SU-DHL-6 (cell line): ENCODE results near the gene DAZAP2.

Experiments used
- H2AFZ ChIP-seq: fragments of 200-600 bp; sonication (generic); 2 replicates; pipeline ENCODE4 v1.6.1; 2014; ENCODE audit warnings: low read depth, mild to moderate bottlenecking, moderate library complexity, mixed read lengths, antibody characterized with exemption, low read length; ENCODE audit not compliant: severe bottlenecking
- H3F3A ChIP-seq: fragments of 200-600 bp; shearing (Covaris generic); 2 replicates; pipeline ENCODE4 v1.6.0; 2016; ENCODE audit warnings: antibody characterized with exemption, mild to moderate bottlenecking; ENCODE audit not compliant: insufficient read depth
- H3K27ac ChIP-seq: fragments of 200-600 bp; sonication (generic); 2 replicates; pipeline ENCODE4 v1.5.1; 2016; ENCODE audit warnings: low read depth, mild to moderate bottlenecking, low read length, moderate library complexity, mixed read lengths
- H3K27me3 ChIP-seq: fragments of 200-600 bp; sonication (generic), shearing (Covaris generic); 2 replicates; pipeline ENCODE4 v1.6.0; 2014; ENCODE audit warnings: mild to moderate bottlenecking, low read length
- H3K36me3 ChIP-seq: fragments of 200-600 bp; sonication (generic); 2 replicates; pipeline ENCODE4 v1.6.1; 2014; ENCODE audit warnings: mild to moderate bottlenecking, low read length, mixed read lengths
- H3K4me2 ChIP-seq: fragments of 300-600, 200-600 bp; shearing (Covaris generic), sonication (generic); 2 replicates; pipeline ENCODE4 v1.6.0; 2014; ENCODE audit warnings: low read length, low read depth, mild to moderate bottlenecking; ENCODE audit not compliant: poor library complexity, severe bottlenecking
- H3K4me3 ChIP-seq: fragments of 200-600 bp; sonication (generic); 2 replicates; pipeline ENCODE4 v1.5.1; 2014; ENCODE audit warnings: antibody characterized with exemption, low read length, mild to moderate bottlenecking, mixed read lengths; ENCODE audit not compliant: insufficient read depth, poor library complexity, severe bottlenecking
- H3K79me2 ChIP-seq: fragments of 200-600 bp; sonication (generic); 2 replicates; pipeline ENCODE4 v1.6.1; 2014; ENCODE audit warnings: mild to moderate bottlenecking, low read length, moderate library complexity; ENCODE audit not compliant: insufficient read depth
- H3K9ac ChIP-seq: fragments of 200-600 bp; sonication (generic); 2 replicates; pipeline ENCODE4 v1.7.0; 2014; ENCODE audit warnings: mild to moderate bottlenecking, low read length
- H3K9me2 ChIP-seq: fragments of 200-600 bp; sonication (generic); replicated peaks from 2 replicates; pipeline ENCODE4 v1.6.1; 2014; ENCODE audit warnings: low read length; ENCODE audit not compliant: insufficient read depth
- H3K9me3 ChIP-seq: fragments of 200-600 bp; sonication (generic); 2 replicates; pipeline ENCODE4 v1.6.1; 2014; ENCODE audit warnings: low read length, mixed read lengths; ENCODE audit not compliant: insufficient read depth
- H4K20me1 ChIP-seq: fragments of 200-600 bp; sonication (generic); 2 replicates; pipeline ENCODE4 v1.6.1; 2014; ENCODE audit warnings: low read depth, mild to moderate bottlenecking, antibody characterized with exemption, low read length, moderate library complexity, mixed read lengths
- CTCF ChIP-seq: fragments of 200-600 bp; sonication (generic); IDR thresholded peaks from one replicate; pipeline ENCODE4 v1.5.1; 2017; ENCODE audit warnings: antibody characterized with exemption, mild to moderate bottlenecking, low read length, moderate library complexity; ENCODE audit not compliant: insufficient read depth, poor library complexity, severe bottlenecking
- EZH2phosphoT487 ChIP-seq: fragments of 200-600 bp; sonication (generic), shearing (Covaris generic); conservative IDR thresholded peaks from 2 replicates; pipeline ENCODE4 v1.6.1; 2018; ENCODE audit warnings: mild to moderate bottlenecking, antibody characterized with exemption, low read length, moderate library complexity, mixed read lengths

Gene DAZAP2

GRCh38 chr12:51191516-51192283 is 46.9 kb upstream of the DAZAP2 start:
- H3K9me2 ChIP-seq, result no peaks in the 10 kb centered on the region
- no peaks in the 10 kb centered on the region for H4K20me1 ChIP-seq
- H3K79me2 ChIP-seq, result no peaks in the 10 kb centered on the region
- H3K4me3 ChIP-seq, result no peak overlapping the region
- H3K27me3 ChIP-seq, result no peaks in the 10 kb centered on the region
- TF ChIP-seq CTCF, result no peak
- TF ChIP-seq EZH2phosphoT487, result no peak
- no peaks in the 10 kb centered on the region for H3K36me3 ChIP-seq
- no peaks in the 10 kb centered on the region for H3K9me3 ChIP-seq
- H3K27ac ChIP-seq, result no peak overlapping the region
- no peaks in the 10 kb centered on the region for H3F3A ChIP-seq
- no peak overlapping the region for H3K4me2 ChIP-seq
- H2AFZ ChIP-seq, result no peak overlapping the region
- no peak overlapping the region for H3K9ac ChIP-seq

- TF ChIP-seq EZH2phosphoT487 (no peak), CTCF (no peak)
- H3K9me2 ChIP-seq, result no peaks in the 10 kb centered on the region
- no peak overlapping the region for H2AFZ ChIP-seq
- H3K4me2 ChIP-seq, result no peak overlapping the region
- no peaks in the 10 kb centered on the region for H3K79me2 ChIP-seq
- no peaks in the 10 kb centered on the region for H3F3A ChIP-seq
- H3K27ac ChIP-seq, result no peak overlapping the region
- no peaks in the 10 kb centered on the region for H4K20me1 ChIP-seq
- H3K36me3 ChIP-seq, result no peaks in the 10 kb centered on the region
- H3K9ac ChIP-seq, result no peak overlapping the region
- no peak overlapping the region for H3K4me3 ChIP-seq
- no peaks in the 10 kb centered on the region for H3K27me3 ChIP-seq
- no peaks in the 10 kb centered on the region for H3K9me3 ChIP-seq
These were observed 46.3 kb upstream of the DAZAP2 start for GRCh38 chr12:51192284-51192671.

- H2AFZ ChIP-seq, result no peak overlapping the region
- no peak overlapping the region for H3K9ac ChIP-seq
- H3K27me3 ChIP-seq, result no peaks in the 10 kb centered on the region
- H3K27ac ChIP-seq, result no peak overlapping the region
- no peak overlapping the region for H3K4me3 ChIP-seq
- H3K79me2 ChIP-seq, result no peaks in the 10 kb centered on the region
- H3K4me2 ChIP-seq, result no peak overlapping the region
- H3F3A ChIP-seq, result no peaks in the 10 kb centered on the region
- H4K20me1 ChIP-seq, result no peaks in the 10 kb centered on the region
- no peaks in the 10 kb centered on the region for H3K36me3 ChIP-seq
- TF ChIP-seq CTCF (no peak), EZH2phosphoT487 (no peak)
- no peaks in the 10 kb centered on the region for H3K9me2 ChIP-seq
- no peaks in the 10 kb centered on the region for H3K9me3 ChIP-seq
These were observed 42.8 kb upstream of the DAZAP2 start for GRCh38 chr12:51195841-51196240.
